ENCODE data around the gene MYO9A. TPM values are rescaled to one million over a fixed set of nuclear protein-coding genes. Genes with fewer than 3 reads are reported as not detected.
"Not testable (repeated sequence)": the region's sequence is repeated elsewhere in the genome, so short reads cannot be mapped to it uniquely, and the experiment has no call there.

MYO9A gene
- total RNA-seq, 1 experiment from 2014 or later = 41.6 TPM

DNA sequence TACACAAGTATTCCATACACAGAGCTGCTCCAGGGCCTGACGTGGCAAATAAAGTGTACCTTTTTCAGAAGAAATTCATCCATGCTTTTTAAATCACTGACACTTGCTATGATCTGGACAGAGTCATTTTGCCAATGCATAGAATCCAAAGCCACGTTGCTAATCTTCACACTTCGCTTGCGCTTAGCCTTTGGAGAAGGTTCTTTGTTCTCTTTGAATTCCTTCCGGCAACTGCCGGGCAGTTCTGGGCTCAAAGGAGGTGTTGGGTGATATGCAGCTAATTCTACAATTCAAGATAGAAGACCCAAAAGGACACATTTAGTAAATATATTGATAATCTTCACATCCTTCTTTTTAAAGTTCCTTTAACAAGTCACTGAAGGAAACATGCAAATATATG lies 237.7 kb downstream of the MYO9A start:
- DNase-seq (ENCODE audit: low read depth, low spot score) = no peak
- no peak for ATAC-seq
- H3K27ac ChIP-seq (ENCODE audit: low read length) = no peak overlapping the region
- ChIA-PET CTCF (no interaction called here), POLR2A (no interaction called here)
- in situ Hi-C loops (cut with HindIII; ENCODE audit: low pct_unique_long_range_greater_than_20kb, low sequenced_read_pairs) = no loop called here
- H3K9me3 ChIP-seq (ENCODE audit: control insufficient read depth, insufficient read depth, low read depth, low read length) = no peaks in the 10 kb centered on the region
- H3K4me1 ChIP-seq (ENCODE audit: control insufficient read depth, insufficient read depth, low read length) = no peaks in the 10 kb centered on the region
- TF ChIP-seq, protein P1, sequence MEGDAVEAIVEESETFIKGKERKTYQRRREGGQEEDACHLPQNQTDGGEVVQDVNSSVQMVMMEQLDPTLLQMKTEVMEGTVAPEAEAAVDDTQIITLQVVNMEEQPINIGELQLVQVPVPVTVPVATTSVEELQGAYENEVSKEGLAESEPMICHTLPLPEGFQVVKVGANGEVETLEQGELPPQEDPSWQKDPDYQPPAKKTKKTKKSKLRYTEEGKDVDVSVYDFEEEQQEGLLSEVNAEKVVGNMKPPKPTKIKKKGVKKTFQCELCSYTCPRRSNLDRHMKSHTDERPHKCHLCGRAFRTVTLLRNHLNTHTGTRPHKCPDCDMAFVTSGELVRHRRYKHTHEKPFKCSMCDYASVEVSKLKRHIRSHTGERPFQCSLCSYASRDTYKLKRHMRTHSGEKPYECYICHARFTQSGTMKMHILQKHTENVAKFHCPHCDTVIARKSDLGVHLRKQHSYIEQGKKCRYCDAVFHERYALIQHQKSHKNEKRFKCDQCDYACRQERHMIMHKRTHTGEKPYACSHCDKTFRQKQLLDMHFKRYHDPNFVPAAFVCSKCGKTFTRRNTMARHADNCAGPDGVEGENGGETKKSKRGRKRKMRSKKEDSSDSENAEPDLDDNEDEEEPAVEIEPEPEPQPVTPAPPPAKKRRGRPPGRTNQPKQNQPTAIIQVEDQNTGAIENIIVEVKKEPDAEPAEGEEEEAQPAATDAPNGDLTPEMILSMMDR (IDR thresholded peaks at IDR 0.05) = no peak
- TF ChIP-seq SIN3A (IDR thresholded peaks at IDR 0.05; ENCODE audit: borderline replicate concordance, insufficient read depth, low read depth, low read length) (no peak), TCF7L2 (IDR thresholded peaks at IDR 0.05; ENCODE audit: low read depth, low read length) (no peak), POLR2AphosphoS5 (IDR thresholded peaks at IDR 0.05; ENCODE audit: low read depth, low read length) (no peak)
- TF ChIP-seq, protein P2, sequence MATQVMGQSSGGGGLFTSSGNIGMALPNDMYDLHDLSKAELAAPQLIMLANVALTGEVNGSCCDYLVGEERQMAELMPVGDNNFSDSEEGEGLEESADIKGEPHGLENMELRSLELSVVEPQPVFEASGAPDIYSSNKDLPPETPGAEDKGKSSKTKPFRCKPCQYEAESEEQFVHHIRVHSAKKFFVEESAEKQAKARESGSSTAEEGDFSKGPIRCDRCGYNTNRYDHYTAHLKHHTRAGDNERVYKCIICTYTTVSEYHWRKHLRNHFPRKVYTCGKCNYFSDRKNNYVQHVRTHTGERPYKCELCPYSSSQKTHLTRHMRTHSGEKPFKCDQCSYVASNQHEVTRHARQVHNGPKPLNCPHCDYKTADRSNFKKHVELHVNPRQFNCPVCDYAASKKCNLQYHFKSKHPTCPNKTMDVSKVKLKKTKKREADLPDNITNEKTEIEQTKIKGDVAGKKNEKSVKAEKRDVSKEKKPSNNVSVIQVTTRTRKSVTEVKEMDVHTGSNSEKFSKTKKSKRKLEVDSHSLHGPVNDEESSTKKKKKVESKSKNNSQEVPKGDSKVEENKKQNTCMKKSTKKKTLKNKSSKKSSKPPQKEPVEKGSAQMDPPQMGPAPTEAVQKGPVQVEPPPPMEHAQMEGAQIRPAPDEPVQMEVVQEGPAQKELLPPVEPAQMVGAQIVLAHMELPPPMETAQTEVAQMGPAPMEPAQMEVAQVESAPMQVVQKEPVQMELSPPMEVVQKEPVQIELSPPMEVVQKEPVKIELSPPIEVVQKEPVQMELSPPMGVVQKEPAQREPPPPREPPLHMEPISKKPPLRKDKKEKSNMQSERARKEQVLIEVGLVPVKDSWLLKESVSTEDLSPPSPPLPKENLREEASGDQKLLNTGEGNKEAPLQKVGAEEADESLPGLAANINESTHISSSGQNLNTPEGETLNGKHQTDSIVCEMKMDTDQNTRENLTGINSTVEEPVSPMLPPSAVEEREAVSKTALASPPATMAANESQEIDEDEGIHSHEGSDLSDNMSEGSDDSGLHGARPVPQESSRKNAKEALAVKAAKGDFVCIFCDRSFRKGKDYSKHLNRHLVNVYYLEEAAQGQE (IDR thresholded peaks at IDR 0.05; ENCODE audit: insufficient read depth in 1 of 2, low read depth in 2 of 2, low read length in 1 of 2) = no peak
- no peaks in the 10 kb centered on the region for H3K27me3 ChIP-seq (ENCODE audit: control insufficient read depth, insufficient read depth, low read length)
- H3K36me3 ChIP-seq (ENCODE audit: control insufficient read depth, insufficient read depth, low read length) = no peaks in the 10 kb centered on the region
- H3K4me3 ChIP-seq (ENCODE audit: low read depth in 2 of 2, low read length in 2 of 2) = no peak overlapping the region
- intact Hi-C loops (cut with micrococcal nuclease; ENCODE audit: unreplicated experiment) = no loop called here
- no TSS peak for BruUV-seq (replicated peaks)

DNA sequence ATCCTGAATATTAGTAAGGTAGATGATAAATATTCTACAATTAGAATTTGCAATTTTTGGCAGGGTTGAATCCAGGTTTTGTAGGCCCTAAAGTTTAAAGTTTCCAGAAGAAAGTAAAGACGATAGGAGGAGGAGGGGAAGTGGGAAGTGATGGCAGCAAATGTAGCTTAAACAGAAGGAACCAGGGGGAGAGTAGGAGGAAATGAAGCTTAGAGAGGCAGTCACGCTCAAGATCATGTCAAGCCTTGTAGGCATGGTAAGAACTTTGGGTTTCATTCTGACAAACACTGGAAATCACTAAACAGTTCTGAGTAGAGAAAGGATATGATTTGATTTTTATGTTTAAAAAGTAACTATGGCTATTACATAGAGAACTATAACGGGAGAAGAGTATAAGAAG lies 243.7 kb downstream of the MYO9A start:
- TF ChIP-seq SIN3A (IDR thresholded peaks at IDR 0.05; ENCODE audit: borderline replicate concordance, insufficient read depth, low read depth, low read length) = no peak
- no peak for TF ChIP-seq POLR2AphosphoS5 (IDR thresholded peaks at IDR 0.05; ENCODE audit: low read depth, low read length)
- TF ChIP-seq TCF7L2 (IDR thresholded peaks at IDR 0.05; ENCODE audit: low read depth, low read length) = no peak
- TF ChIP-seq, protein P1 (IDR thresholded peaks at IDR 0.05) = no peak
- TF ChIP-seq, protein P2 (IDR thresholded peaks at IDR 0.05; ENCODE audit: insufficient read depth in 1 of 2, low read depth in 2 of 2, low read length in 1 of 2) = no peak
- no peak overlapping the region for H3K4me3 ChIP-seq (ENCODE audit: low read depth in 2 of 2, low read length in 2 of 2)

DNA sequence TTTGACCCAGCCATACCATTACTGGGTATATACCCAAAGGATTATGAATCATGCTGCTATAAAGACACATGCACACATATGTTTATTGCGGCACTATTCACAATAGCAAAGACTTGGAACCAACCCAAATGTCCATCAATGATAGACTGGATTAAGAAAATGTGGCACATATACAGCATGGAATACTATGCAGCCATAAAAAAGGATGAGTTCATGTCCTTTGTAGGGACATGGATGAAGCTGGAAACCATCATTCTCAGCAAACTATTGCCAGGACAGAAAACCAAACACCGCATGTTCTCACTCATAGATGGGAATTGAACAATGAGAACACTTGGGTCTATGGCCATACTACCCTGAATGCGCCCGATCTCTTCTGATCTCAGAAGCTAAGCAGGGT lies 259.7 kb downstream of the MYO9A start:
- intact Hi-C loops (cut with micrococcal nuclease; ENCODE audit: unreplicated experiment); H3K36me3 ChIP-seq (ENCODE audit: control insufficient read depth, insufficient read depth, low read length); in situ Hi-C loops (cut with HindIII; ENCODE audit: low pct_unique_long_range_greater_than_20kb, low sequenced_read_pairs): not testable (repeated sequence)

More for the DNA sequence above, 243.7 kb downstream of the MYO9A start:
- BruUV-seq (replicated peaks) = no TSS peak
- no peak overlapping the region for H3K27ac ChIP-seq (ENCODE audit: low read length)
- ChIA-PET CTCF (no interaction called here), POLR2A (no interaction called here)
- no peak for DNase-seq (ENCODE audit: low read depth, low spot score)
- intact Hi-C loops (cut with micrococcal nuclease; ENCODE audit: unreplicated experiment) = no loop called here
- H3K36me3 ChIP-seq (ENCODE audit: control insufficient read depth, insufficient read depth, low read length) = no peaks in the 10 kb centered on the region
- in situ Hi-C loops (cut with HindIII; ENCODE audit: low pct_unique_long_range_greater_than_20kb, low sequenced_read_pairs) = no loop called here
- no peaks in the 10 kb centered on the region for H3K9me3 ChIP-seq (ENCODE audit: control insufficient read depth, insufficient read depth, low read depth, low read length)
- no peaks in the 10 kb centered on the region for H3K27me3 ChIP-seq (ENCODE audit: control insufficient read depth, insufficient read depth, low read length)
- H3K4me1 ChIP-seq (ENCODE audit: control insufficient read depth, insufficient read depth, low read length) = no peaks in the 10 kb centered on the region
- no peak for ATAC-seq

More for the DNA sequence above, 259.7 kb downstream of the MYO9A start:
- ATAC-seq; DNase-seq (ENCODE audit: low read depth, low spot score); H3K9me3 ChIP-seq (ENCODE audit: control insufficient read depth, insufficient read depth, low read depth, low read length); CTCF ChIA-PET; H3K4me3 ChIP-seq (ENCODE audit: low read depth in 2 of 2, low read length in 2 of 2); POLR2A ChIA-PET; H3K27ac ChIP-seq (ENCODE audit: low read length); BruUV-seq (replicated peaks); H3K27me3 ChIP-seq (ENCODE audit: control insufficient read depth, insufficient read depth, low read length); H3K4me1 ChIP-seq (ENCODE audit: control insufficient read depth, insufficient read depth, low read length): not testable (repeated sequence)

All from Panc1 (cell line).